ENCODE data around the gene SYT8. TPM values are rescaled to one million over a fixed set of nuclear protein-coding genes. Genes with fewer than 3 reads are reported as not detected.

SYT8 gene
- total and polyA plus RNA-seq, 2 of the 8 experiments (the other 6 are each of a cell fraction or from before 2014, with no cell fraction given) = not detected

DNA sequence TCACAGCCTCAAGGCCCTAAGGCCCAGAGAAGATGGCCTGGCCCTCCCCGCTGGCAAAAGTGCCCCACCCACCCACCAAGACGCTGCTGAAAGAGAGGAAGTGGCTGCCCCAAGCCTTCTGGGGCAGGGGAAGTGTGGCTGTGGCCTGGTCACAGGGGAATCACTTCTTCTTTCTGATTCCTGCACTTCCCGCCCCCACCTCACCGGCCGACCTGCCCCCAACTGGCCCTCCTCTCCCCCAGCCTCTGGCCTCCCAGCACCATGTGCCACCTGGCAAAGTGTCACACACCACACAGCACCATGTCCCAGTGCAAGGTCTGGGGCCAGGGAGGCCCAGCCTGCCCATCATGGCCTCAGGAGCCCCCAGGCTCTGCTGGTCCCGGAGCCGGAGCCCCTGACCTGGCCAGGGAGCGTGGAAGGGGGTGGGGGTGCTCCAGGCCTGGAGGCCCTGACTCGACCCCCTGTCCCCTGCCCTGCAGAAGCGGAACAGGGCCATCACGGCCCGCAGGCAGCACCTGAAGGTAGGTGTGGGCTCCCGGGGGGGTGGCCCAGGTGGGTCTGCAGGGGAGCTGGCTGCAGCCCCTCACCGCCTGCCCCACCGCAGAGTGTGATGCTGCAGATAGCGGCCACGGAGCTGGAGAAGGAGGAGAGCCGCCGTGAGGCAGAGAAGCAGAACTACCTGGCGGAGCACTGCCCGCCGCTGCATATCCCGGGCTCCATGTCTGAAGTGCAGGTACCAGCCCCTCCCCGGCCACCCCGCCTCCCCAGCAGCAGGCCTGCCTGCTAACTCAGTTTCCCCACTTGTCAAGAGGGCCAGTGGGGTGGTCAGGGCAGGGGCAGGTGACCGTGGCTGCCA, 5.4 kb downstream of the SYT8 start (continued):
- TF ChIP-seq, protein P1, sequence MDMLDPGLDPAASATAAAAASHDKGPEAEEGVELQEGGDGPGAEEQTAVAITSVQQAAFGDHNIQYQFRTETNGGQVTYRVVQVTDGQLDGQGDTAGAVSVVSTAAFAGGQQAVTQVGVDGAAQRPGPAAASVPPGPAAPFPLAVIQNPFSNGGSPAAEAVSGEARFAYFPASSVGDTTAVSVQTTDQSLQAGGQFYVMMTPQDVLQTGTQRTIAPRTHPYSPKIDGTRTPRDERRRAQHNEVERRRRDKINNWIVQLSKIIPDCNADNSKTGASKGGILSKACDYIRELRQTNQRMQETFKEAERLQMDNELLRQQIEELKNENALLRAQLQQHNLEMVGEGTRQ (IDR thresholded peaks at IDR 0.05; ENCODE audit: low read length) = no peak
- no peak for TF ChIP-seq NANOG (IDR thresholded peaks at IDR 0.05; ENCODE audit: insufficient read depth, low read depth, low read length, poor library complexity, severe bottlenecking)
- no peak for TF ChIP-seq RBBP5 (IDR thresholded peaks at IDR 0.05; ENCODE audit: borderline replicate concordance, low read depth, low read length)
- TF ChIP-seq, protein P2, sequence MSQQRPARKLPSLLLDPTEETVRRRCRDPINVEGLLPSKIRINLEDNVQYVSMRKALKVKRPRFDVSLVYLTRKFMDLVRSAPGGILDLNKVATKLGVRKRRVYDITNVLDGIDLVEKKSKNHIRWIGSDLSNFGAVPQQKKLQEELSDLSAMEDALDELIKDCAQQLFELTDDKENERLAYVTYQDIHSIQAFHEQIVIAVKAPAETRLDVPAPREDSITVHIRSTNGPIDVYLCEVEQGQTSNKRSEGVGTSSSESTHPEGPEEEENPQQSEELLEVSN (IDR thresholded peaks at IDR 0.05) = no peak
- no peak for TF ChIP-seq EGR1 (IDR thresholded peaks at IDR 0.05; ENCODE audit: borderline replicate concordance, low read depth, low read length)
- no peak for TF ChIP-seq CEBPB (IDR thresholded peaks at IDR 0.05; ENCODE audit: low read depth, low read length)
- no peak for TF ChIP-seq TAF7 (optimal IDR thresholded peaks at IDR 0.05; ENCODE audit: borderline replicate concordance, low read depth, low read length)
- no peak for TF ChIP-seq FOSL1 (IDR thresholded peaks at IDR 0.05; ENCODE audit: insufficient read depth, low read depth, low read length)
- no peak for TF ChIP-seq KDM1A (IDR thresholded peaks at IDR 0.05; ENCODE audit: borderline replicate concordance, low read length)
